Astrocyte of the spinal cord (primary cell): ENCODE data around the gene ACE.
A peak's percentile ranks its signal among the peaks of the same experiment; 100 is the strongest.

Experiments used
- DNase-seq: peaks from one replicate; pipeline ENCODE4 v3.0.0; 2011; ENCODE audit warnings: low read depth, low spot score
- H3K4me3 ChIP-seq: 2 replicates; pipeline ENCODE4 v1.5.1; 2011; ENCODE audit warnings: low read depth, mild to moderate bottlenecking, low read length, moderate library complexity
- in situ Hi-C: cut with HindIII; loops from 2 replicates; pipeline ENCODE4 v1.10.0; 2017; ENCODE audit warnings: low sequenced_read_pairs
- TF ChIP-seq, protein P1 (sequence below): IDR thresholded peaks from 2 replicates; pipeline ENCODE4 v1.5.1; 2012; ENCODE audit warnings: low read depth, mild to moderate bottlenecking, low read length, inconsistent platforms

Gene ACE

DNA sequence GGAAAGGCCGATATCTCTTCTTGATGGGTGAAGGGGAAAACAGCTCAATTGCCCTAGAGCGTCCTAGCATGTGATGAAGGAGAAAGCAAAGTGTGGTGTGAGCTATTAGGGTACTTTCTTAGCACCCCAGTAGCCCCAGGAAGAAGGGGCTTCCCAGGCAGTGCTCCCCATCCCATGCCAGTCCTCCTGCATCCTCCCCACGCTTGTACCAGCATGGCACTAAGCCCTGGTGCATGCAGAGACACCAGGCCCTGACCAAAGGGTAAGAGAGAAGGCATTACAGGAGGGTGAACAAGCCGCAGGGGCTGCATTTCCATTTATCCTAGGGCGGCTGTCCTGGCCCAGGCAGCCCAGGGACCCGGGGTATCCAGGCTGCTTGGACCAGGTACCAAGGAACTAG lies 33.8 kb upstream of the ACE start:
- no peak overlapping the region for H3K4me3 ChIP-seq
- no peak for DNase-seq
- TF ChIP-seq, protein P1, sequence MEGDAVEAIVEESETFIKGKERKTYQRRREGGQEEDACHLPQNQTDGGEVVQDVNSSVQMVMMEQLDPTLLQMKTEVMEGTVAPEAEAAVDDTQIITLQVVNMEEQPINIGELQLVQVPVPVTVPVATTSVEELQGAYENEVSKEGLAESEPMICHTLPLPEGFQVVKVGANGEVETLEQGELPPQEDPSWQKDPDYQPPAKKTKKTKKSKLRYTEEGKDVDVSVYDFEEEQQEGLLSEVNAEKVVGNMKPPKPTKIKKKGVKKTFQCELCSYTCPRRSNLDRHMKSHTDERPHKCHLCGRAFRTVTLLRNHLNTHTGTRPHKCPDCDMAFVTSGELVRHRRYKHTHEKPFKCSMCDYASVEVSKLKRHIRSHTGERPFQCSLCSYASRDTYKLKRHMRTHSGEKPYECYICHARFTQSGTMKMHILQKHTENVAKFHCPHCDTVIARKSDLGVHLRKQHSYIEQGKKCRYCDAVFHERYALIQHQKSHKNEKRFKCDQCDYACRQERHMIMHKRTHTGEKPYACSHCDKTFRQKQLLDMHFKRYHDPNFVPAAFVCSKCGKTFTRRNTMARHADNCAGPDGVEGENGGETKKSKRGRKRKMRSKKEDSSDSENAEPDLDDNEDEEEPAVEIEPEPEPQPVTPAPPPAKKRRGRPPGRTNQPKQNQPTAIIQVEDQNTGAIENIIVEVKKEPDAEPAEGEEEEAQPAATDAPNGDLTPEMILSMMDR: no peak
- in situ Hi-C loops: no loop called here

DNA sequence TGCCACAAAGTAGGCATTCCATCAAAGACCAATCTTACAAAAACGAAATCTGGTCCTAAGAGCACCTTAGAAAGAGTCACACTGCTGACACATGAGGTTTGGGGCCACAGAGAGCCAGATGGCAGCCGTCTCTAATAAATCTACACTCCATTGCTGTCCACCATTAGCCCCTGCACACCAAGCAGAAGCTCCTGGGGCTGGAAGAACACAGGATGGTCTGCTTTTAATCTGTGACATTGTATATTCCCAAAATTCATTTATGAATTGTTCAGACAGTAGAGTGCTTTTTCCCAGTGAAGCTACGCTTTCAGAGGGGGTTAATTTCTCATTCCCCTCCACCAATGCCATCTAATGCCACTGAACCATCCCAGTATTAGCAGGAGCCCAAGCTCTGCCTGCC lies 32.4 kb upstream of the ACE start:
- TF ChIP-seq, protein P1: no peak
- in situ Hi-C loops: no loop called here
- H3K4me3 ChIP-seq: no peak overlapping the region
- no peak for DNase-seq

DNA sequence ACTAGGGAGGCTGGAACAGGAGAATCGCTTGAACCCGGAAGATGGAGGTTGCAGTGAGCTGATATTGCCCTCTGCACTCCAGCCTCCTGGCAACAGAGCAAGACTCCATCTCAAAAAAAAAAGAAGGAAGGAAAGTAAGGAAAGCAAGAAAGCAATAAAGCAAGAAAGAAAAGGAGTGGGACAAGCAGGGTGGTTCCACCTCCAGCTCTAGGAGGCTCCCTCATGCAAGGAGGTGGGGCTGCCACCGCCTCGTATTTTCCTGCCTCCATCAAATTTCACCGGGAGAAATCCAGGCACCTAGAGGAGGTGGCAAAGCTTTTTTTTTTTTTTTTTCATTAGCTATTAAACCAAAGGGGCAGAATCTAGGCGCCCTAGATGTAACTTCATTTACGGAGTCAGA lies 31.8 kb upstream of the ACE start:
- TF ChIP-seq, protein P1: no peak
- in situ Hi-C loops: no loop called here
- no peak for DNase-seq
- H3K4me3 ChIP-seq: peak overlapping the region; percentile 41

- no peak for DNase-seq
- H3K4me3 ChIP-seq: peak overlapping the region; percentile 41
- in situ Hi-C loops: no loop called here
- TF ChIP-seq, protein P1: no peak
Measured at GRCh38 chr17:63445571-63445953, 31.3 kb upstream of the ACE start.

DNA sequence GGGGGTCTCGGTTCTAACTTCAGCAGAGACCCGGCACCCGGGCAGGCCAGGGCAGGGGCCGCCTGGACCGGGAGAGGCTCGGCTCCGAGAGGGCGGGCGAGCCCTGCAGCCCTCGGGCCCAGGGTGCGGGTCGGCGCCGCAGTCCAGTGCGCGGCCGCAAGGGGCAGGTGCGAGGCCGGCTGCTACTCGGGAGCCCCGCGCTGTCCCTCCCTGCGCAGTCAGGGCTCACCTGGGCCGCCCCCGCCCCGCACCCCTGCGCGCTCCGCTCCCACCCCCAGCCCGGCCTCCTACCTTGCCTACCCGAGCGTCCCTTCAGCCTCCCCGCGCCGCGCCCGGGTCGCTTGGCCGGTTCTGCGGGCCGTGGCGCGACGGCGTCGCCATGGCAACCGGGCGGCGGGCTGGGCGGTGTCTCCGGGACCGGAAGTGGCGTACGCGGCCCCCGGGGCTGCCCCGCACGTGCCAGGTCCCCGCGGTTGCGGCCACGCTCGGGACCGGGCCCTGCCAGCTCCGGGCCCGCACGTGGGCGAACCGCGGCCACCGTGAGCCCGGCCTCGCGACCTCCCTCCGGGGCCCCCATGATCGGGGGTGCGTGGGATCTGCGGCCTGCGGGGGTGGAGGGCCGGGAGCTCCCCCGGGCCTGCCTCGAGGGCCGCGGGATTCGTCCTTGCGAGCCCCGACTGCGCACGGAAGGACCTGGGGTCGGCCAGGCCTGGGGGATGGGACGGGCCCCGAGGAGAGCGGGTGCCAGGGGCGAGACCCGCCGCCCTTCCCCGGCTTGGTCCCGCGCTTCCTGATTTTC lies 30.7 kb upstream of the ACE start, which contains the start of gene CYB561:
TSS of gene CYB561 (minus strand) at position 353 of the 799 bp plus-strand sequence. CDS start 8,759 bp downstream, outside the sequence.
- in situ Hi-C loops: no loop called here
- TF ChIP-seq, protein P1: peak; percentile 42
- DNase-seq: peak; percentile 35
- H3K4me3 ChIP-seq: peak within 1 kb of the TSS; percentile 41

DNA sequence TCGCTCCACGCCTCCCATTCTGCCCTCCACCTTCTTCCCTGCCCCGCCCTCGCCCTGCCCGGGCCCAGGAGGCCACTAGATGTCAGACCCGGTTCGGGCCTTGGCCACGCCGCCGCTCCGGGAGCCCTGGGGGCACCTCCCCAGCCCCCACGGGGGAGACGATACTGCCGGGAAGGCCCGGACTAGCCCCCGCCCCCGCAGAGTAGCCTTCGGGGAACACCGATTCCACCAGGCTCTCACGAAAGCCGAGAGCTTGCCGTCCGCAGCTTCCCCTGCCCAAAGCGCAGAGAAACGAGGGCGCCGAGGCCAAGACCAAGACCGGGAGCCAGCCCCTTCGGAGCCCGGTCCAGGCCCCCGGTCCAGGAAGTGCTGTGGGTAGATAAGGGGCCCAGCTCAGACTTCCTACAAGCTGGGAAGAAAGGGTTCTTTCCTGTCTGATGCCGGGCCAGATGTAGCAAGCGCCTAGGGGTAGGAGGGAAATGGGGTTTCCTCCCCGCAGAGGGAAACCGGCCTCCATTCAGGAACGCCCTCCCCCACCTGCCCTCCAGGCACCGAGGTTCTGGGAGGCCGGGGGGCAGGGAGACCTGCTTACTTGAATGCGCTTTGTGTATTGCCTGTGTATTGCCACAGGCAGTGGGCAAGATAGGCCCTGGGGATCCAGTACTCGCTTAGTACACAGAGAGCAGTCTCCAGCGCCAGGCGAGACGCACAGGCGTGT lies 29.9 kb upstream of the ACE start:
- no peak for DNase-seq
- TF ChIP-seq, protein P1: peak; percentile 9

More for the DNA sequence above, 29.9 kb upstream of the ACE start:
- in situ Hi-C loops: no loop called here
- H3K4me3 ChIP-seq: peak overlapping the region; percentile 17
